IPS DF 6.9 (cell line): ENCODE results near the gene SNRNP35.
"Not testable (repeated sequence)": the region's sequence is repeated elsewhere in the genome, so short reads cannot be mapped to it uniquely, and the experiment has no call there.

Experiments used
- DNase-seq: peaks from one replicate; pipeline ENCODE4 v3.0.0-alpha.2; 2013; ENCODE audit warnings: low read depth, low spot score
- H3K27ac ChIP-seq: one replicate; pipeline ENCODE4 v1.5.1; 2013; ENCODE audit warnings: low read length, control low read depth
- H3K27me3 ChIP-seq: 2 replicates; pipeline ENCODE4 v1.6.1; 2013; ENCODE audit warnings: mild to moderate bottlenecking, low read length; ENCODE audit not compliant: control insufficient read depth, insufficient read depth
- H3K36me3 ChIP-seq: 2 replicates; pipeline ENCODE4 v1.6.1; 2013; ENCODE audit warnings: low read length; ENCODE audit not compliant: control insufficient read depth, insufficient read depth
- H3K4me1 ChIP-seq: 2 replicates; pipeline ENCODE4 v1.6.1; 2013; ENCODE audit warnings: low read length; ENCODE audit not compliant: control insufficient read depth, insufficient read depth
- H3K4me3 ChIP-seq: 2 replicates; pipeline ENCODE4 v1.5.1; 2013; ENCODE audit warnings: mild to moderate bottlenecking, low read length
- H3K9me3 ChIP-seq: 2 replicates; pipeline ENCODE4 v1.6.1; 2013; ENCODE audit warnings: low read length, inconsistent platforms; ENCODE audit not compliant: control insufficient read depth, insufficient read depth
- WGBS: extraction: QIAGEN DNeasy Blood & Tissue Kit; methylation state at CpG from one replicate; pipeline ENCODE4 v1.1.7; 2013; ENCODE audit warnings: mixed read lengths, missing lambda C conversion rate; ENCODE audit not compliant: insufficient read length, insufficient coverage; 5-methylcytosine and 5-hydroxymethylcytosine counted together

Gene SNRNP35

GRCh38 chr12:123506059-123506842, 48.3 kb downstream of the SNRNP35 start:
- no CpG with 5 or more reads among the region's 17 CpGs for WGBS
- H3K36me3 ChIP-seq, result peaks cover 5% of the 10 kb centered on the region; the same call in 1 of the 2 replicates
- H3K9me3 ChIP-seq, result no peaks in the 10 kb centered on the region
- H3K4me1 ChIP-seq, result no peaks in the 10 kb centered on the region
- H3K4me3 ChIP-seq, result no peak overlapping the region
- H3K27me3 ChIP-seq, result no peaks in the 10 kb centered on the region
- H3K27ac ChIP-seq, result no peak overlapping the region
- DNase-seq, result no peak

DNA sequence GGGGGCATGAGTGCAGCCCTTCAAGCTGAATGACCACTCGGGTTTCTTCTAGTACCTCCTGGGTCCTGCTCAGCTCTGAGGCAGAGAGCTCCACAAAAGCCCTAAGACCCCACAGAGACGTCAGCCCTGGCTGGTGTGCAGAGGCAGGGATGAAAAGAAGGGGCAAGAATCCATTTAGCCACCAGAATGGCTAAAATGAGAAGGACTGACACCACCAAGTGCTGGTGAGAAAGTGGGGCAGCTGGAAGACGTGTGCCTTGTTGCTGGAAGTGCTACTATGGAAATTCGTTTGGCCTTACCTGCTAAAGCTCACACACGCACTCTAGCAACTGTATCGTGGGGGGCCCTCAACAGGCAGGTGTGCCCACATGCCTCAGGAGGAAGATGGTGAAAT, 48.9 kb downstream of the SNRNP35 start:
- WGBS, result no CpG with 5 or more reads among the region's 6 CpGs
- Histone ChIP-seq H3K9me3 (no peaks in the 10 kb centered on the region), H3K4me3 (no peak overlapping the region)

GRCh38 chr12:123512838-123513665, 55.1 kb downstream of the SNRNP35 start:
- Histone ChIP-seq H3K36me3 (peaks cover 17% of the 10 kb centered on the region), H3K4me3 (no peak overlapping the region), H3K4me1 (no peaks in the 10 kb centered on the region; the same call in 1 of the 2 replicates), H3K9me3 (no peaks in the 10 kb centered on the region), H3K27ac (no peak overlapping the region), H3K27me3 (no peaks in the 10 kb centered on the region)
- DNase-seq, result no peak
- 100% methylated on average over 4 of the region's 26 CpGs for WGBS

More for the DNA sequence above, 48.9 kb downstream of the SNRNP35 start:
- H3K36me3 ChIP-seq, result peaks cover 9% of the 10 kb centered on the region; the same call in 1 of the 2 replicates
- H3K27ac ChIP-seq, result no peak overlapping the region
- H3K4me1 ChIP-seq, result no peaks in the 10 kb centered on the region
- DNase-seq, result no peak
- no peaks in the 10 kb centered on the region for H3K27me3 ChIP-seq

DNA sequence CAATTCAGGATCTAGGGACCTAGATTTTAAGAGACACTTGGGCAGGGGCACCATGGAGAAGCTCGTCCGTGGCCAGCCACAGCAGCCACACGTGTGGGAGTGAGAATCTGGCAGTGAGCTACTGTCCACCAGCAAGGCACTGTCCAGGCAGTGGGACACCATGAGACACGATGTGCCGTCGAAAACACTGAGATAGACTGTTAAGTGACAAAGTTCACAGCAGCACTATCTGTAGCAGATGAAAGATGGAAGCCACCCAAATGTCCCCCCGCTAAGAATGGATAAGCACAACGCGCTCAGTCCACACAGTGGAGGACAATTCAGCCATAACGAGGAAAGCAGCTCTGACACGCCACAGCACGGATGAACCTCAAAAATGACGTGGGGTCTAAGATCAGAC, 55.9 kb downstream of the SNRNP35 start:
- WGBS, result no CpG with 5 or more reads among the region's 13 CpGs
- Histone ChIP-seq H3K4me1 (no peaks in the 10 kb centered on the region; the same call in 1 of the 2 replicates), H3K27me3 (no peaks in the 10 kb centered on the region), H3K27ac (no peak overlapping the region), H3K9me3 (no peaks in the 10 kb centered on the region), H3K36me3 (peaks cover 17% of the 10 kb centered on the region), H3K4me3 (no peak overlapping the region)
- DNase-seq, result no peak

DNA sequence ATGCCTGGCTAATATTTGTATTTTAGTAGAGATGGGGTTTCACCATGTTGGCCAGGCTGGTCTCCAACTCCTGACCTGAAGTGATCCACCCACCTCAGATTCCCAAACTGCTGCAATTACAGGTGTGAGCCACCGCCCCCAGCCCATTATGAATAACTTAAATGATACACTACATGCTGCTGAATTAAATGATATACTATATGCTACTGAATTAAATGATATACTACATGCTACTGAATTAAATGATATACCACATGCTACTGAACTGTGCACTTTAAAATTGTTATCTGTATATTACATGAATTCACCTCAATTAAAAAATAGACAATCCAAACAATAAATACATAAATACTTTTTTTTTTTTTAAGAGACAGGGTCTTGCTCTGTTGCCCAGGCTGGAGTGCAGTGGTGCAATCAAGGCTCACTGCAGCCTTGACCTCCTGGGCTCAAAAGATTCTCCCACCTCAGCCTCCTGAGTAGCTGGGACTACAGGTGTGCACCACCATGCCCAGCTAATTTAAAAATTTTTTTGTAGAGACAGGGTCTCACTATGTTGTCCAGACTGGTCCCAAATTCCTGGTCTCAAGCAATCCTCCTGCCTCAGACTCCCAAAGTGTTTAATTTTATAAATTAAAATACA, 56.8 kb downstream of the SNRNP35 start:
- not testable (repeated sequence) for H3K4me3 ChIP-seq, DNase-seq, H3K27me3 ChIP-seq, H3K27ac ChIP-seq, H3K4me1 ChIP-seq, H3K9me3 ChIP-seq
- no CpG with 5 or more reads among the region's 1 CpG for WGBS
- H3K36me3 ChIP-seq, result peaks cover 17% of the 10 kb centered on the region

- H3K9me3 ChIP-seq, result no peaks in the 10 kb centered on the region
- H3K36me3 ChIP-seq, result peaks cover 11% of the 10 kb centered on the region
- H3K27me3 ChIP-seq, result no peaks in the 10 kb centered on the region
- no peaks in the 10 kb centered on the region; the same call in 1 of the 2 replicates for H3K4me1 ChIP-seq
- no CpG with 5 or more reads among the region's 11 CpGs for WGBS
- no peak overlapping the region for H3K4me3 ChIP-seq
- DNase-seq, result no peak
- H3K27ac ChIP-seq, result no peak overlapping the region
These were observed 58.4 kb downstream of the SNRNP35 start for GRCh38 chr12:123516216-123516780.
